Activated CD8-positive, alpha-beta memory T cell treated with anti-CD3 and anti-CD28 coated beads, Interleukin-2, amount 10 ng/mL, durations not matched to agents 7 days and 5 days (primary cell): ENCODE results near the gene AGBL4. TPM values are rescaled to one million over a fixed set of nuclear protein-coding genes. Genes with fewer than 3 reads are reported as not detected.
"Not testable (repeated sequence)": the region's sequence is repeated elsewhere in the genome, so short reads cannot be mapped to it uniquely, and the experiment has no call there.

ENCODE experiments used
- ATAC-seq: fragments of 150-1000 bp; cut with Tn5 transposase; one replicate; pipeline ENCODE4 v1.10.0; 2021; ENCODE audit warnings: moderate library complexity
- CTCF ChIA-PET: fragments of 350-600 bp; sonication (Branson Sonifier 250); formaldehyde crosslinking; loops from one replicate; lab custom pipeline; 2021; ENCODE audit warnings: antibody characterized with exemption; lab: Charles Lee
- DNase-seq: peaks from one replicate; pipeline ENCODE4 v3.0.0-alpha.2; 2020
- H3K27ac Mint-ChIP-seq: one replicate; pipeline ENCODE4 v1.8.0; 2021; ENCODE audit warnings: mild to moderate bottlenecking, mixed read lengths
- H3K27me3 Mint-ChIP-seq: one replicate; pipeline ENCODE4 v1.8.0; 2021; ENCODE audit warnings: mixed read lengths
- H3K36me3 Mint-ChIP-seq: one replicate; pipeline ENCODE4 v1.8.0; 2021; ENCODE audit warnings: mild to moderate bottlenecking, mixed read lengths
- H3K4me1 Mint-ChIP-seq: one replicate; pipeline ENCODE4 v1.8.0; 2021; ENCODE audit warnings: mixed read lengths
- H3K4me3 Mint-ChIP-seq: one replicate; pipeline ENCODE4 v1.8.0; 2021; ENCODE audit warnings: mild to moderate bottlenecking, moderate library complexity, mixed read lengths
- H3K9me3 Mint-ChIP-seq: one replicate; pipeline ENCODE4 v1.8.0; 2022; ENCODE audit warnings: low read depth, mixed read lengths
- total RNA-seq, 2 experiments: library from RNA; stranded (reverse); gene quantifications; one replicate each; pipeline ENCODE4 v1.2.3, GENCODE V29; 2021

The AGBL4 gene
- total RNA-seq, 2 experiments from 2014 or later: not detected

- no peak for DNase-seq
- CTCF ChIA-PET: no interaction called here
- H3K9me3 Mint-ChIP-seq: peaks cover 23% of the 10 kb centered on the region
- no peak for ATAC-seq
- peaks cover 2% of the 10 kb centered on the region for H3K36me3 Mint-ChIP-seq
- H3K4me3 Mint-ChIP-seq: no peak overlapping the region
- H3K4me1 Mint-ChIP-seq: no peaks in the 10 kb centered on the region
- no peak overlapping the region for H3K27ac Mint-ChIP-seq
- H3K27me3 Mint-ChIP-seq: no peaks in the 10 kb centered on the region
Observed at GRCh38 chr1:49842596-49842995, 181.2 kb downstream of the AGBL4 start.

GRCh38 chr1:49841767-49842166 lies 182.0 kb downstream of the AGBL4 start:
- ATAC-seq: no peak
- H3K4me3 Mint-ChIP-seq: no peak overlapping the region
- no peak for DNase-seq
- CTCF ChIA-PET: no interaction called here
- H3K9me3 Mint-ChIP-seq: peaks cover 21% of the 10 kb centered on the region
- no peaks in the 10 kb centered on the region for H3K27me3 Mint-ChIP-seq
- H3K27ac Mint-ChIP-seq: no peak overlapping the region
- no peaks in the 10 kb centered on the region for H3K4me1 Mint-ChIP-seq
- H3K36me3 Mint-ChIP-seq: peaks cover 2% of the 10 kb centered on the region

DNA sequence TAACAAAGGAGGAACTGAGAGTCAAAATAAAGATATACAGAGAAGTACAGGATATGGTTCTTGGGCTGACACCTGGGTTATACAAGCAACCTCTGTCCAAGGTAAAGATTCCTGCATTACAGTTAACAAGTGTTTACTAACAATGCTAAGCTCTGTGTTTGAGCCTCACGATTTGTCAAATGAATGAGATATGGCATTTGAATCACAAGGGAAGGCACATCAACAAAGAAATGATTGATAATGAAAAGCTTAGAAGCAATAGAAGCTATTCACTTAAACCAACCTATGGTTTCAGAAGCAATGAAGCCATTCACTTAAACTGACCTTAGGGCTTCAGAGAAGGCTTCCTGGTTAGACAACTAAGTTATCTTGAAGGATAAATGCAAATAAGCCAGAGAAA lies 199.5 kb downstream of the AGBL4 start:
- H3K9me3 Mint-ChIP-seq: peaks cover 9% of the 10 kb centered on the region
- no peak for ATAC-seq
- CTCF ChIA-PET: no interaction called here
- no peaks in the 10 kb centered on the region for H3K36me3 Mint-ChIP-seq
- H3K27me3 Mint-ChIP-seq: no peaks in the 10 kb centered on the region
- no peak overlapping the region for H3K27ac Mint-ChIP-seq
- no peak for DNase-seq
- no peak overlapping the region for H3K4me3 Mint-ChIP-seq
- no peaks in the 10 kb centered on the region for H3K4me1 Mint-ChIP-seq

DNA sequence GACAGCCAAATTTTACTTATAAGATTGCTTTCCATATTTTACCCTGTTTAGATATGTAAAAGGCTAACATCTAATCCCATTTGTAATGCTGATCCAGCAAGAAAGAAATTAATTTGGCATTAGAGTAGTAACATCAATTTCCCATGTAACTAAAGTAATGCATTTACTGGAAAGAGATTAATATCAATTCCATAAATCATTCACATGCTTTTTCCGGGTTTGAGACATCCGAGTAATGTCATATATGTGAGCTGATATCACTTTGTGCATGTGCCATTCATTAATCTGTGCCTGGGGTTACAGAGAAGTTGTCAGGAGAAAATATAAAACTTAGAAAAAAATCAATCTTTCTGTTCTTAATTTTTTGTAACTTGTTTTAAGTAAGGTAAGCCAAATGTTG lies 206.1 kb downstream of the AGBL4 start:
- H3K27me3 Mint-ChIP-seq: no peaks in the 10 kb centered on the region
- H3K4me1 Mint-ChIP-seq: no peaks in the 10 kb centered on the region
- no peak for ATAC-seq
- no peak overlapping the region for H3K4me3 Mint-ChIP-seq
- CTCF ChIA-PET: no interaction called here
- peaks cover 2% of the 10 kb centered on the region for H3K9me3 Mint-ChIP-seq
- no peak for DNase-seq
- no peaks in the 10 kb centered on the region for H3K36me3 Mint-ChIP-seq
- H3K27ac Mint-ChIP-seq: no peak overlapping the region

GRCh38 chr1:49787013-49787412 lies 236.7 kb downstream of the AGBL4 start:
- ATAC-seq, DNase-seq, H3K36me3 Mint-ChIP-seq, H3K27ac Mint-ChIP-seq, H3K4me1 Mint-ChIP-seq, CTCF ChIA-PET, H3K9me3 Mint-ChIP-seq, H3K27me3 Mint-ChIP-seq, H3K4me3 Mint-ChIP-seq: not testable (repeated sequence)

- DNase-seq (no peak), ATAC-seq (no peak)
- H3K4me1 Mint-ChIP-seq: no peaks in the 10 kb centered on the region
- H3K27me3 Mint-ChIP-seq: no peaks in the 10 kb centered on the region
- CTCF ChIA-PET: no interaction called here
- peaks cover 7% of the 10 kb centered on the region for H3K9me3 Mint-ChIP-seq
- H3K36me3 Mint-ChIP-seq: no peaks in the 10 kb centered on the region
- H3K27ac Mint-ChIP-seq: no peak overlapping the region
- H3K4me3 Mint-ChIP-seq: no peak overlapping the region
Observed at GRCh38 chr1:49765034-49765433, 258.7 kb downstream of the AGBL4 start.

DNA sequence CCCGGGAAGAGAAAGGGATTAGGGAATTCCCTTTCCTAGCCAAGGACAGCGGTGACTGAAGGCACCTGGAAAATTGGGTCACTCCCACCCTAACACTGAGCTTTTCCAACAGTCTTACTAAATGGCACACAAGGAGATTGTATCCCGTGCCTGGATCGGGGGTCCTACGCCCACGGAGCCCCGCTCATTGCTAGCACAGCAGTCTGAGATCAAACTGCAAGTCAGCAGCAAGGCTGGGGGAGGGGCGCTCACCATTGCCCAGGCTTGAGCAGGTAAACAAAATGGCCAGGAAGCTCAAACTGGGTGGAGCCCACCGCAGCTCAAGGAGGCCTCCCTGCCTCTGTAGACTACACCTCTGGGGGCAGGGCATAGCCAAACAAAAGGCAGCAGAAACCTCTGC lies 285.6 kb downstream of the AGBL4 start:
- H3K27me3 Mint-ChIP-seq, H3K4me1 Mint-ChIP-seq, H3K36me3 Mint-ChIP-seq, H3K4me3 Mint-ChIP-seq, ATAC-seq, CTCF ChIA-PET, DNase-seq, H3K27ac Mint-ChIP-seq: not testable (repeated sequence)
- H3K9me3 Mint-ChIP-seq: peaks cover 12% of the 10 kb centered on the region

- H3K9me3 Mint-ChIP-seq: peaks cover 6% of the 10 kb centered on the region
- no peak overlapping the region for H3K4me3 Mint-ChIP-seq
- CTCF ChIA-PET: no interaction called here
Observed at GRCh38 chr1:49728377-49728776, 295.4 kb downstream of the AGBL4 start.

GRCh38 chr1:49723662-49724061 lies 300.1 kb downstream of the AGBL4 start:
- peaks cover 5% of the 10 kb centered on the region for H3K9me3 Mint-ChIP-seq
- ATAC-seq (no peak), DNase-seq (no peak)
- H3K4me1 Mint-ChIP-seq: no peaks in the 10 kb centered on the region
- H3K27ac Mint-ChIP-seq: no peak overlapping the region
- CTCF ChIA-PET: no interaction called here
- no peak overlapping the region for H3K4me3 Mint-ChIP-seq
- H3K36me3 Mint-ChIP-seq: no peaks in the 10 kb centered on the region
- no peaks in the 10 kb centered on the region for H3K27me3 Mint-ChIP-seq

More at GRCh38 chr1:49728377-49728776, 295.4 kb downstream of the AGBL4 start:
- no peak for ATAC-seq
- Mint-ChIP-seq H3K36me3 (no peaks in the 10 kb centered on the region), H3K27me3 (no peaks in the 10 kb centered on the region), H3K27ac (no peak overlapping the region), H3K4me1 (no peaks in the 10 kb centered on the region)
- no peak for DNase-seq

DNA sequence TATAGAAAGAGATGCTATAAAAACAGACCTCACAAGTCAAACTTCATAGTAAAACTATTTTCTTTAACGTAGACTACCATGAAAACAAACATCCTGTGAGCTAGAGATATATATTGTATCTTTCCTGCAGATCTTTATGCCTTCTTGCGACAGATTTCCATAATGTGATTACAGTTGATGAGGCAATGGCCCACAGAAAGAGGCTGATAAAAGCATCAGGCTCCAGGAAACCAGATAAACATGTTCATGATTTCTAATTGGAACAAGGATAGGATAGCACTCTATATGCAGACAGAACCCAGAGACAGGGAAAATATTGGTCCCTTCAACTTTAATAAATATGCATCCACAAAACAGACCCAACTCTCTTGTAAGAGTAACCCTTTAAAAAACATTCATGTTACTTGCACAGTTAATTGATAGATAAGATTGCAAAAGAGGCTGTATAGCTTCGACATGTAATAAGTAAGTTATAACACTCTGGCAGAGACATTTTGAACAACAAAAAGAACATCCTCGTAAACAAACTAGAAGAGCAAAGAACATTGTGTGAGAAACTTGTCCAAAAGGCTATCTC lies 329.4 kb downstream of the AGBL4 start:
- Mint-ChIP-seq H3K4me1 (no peaks in the 10 kb centered on the region), H3K27ac (no peak overlapping the region), H3K9me3 (peaks cover 8% of the 10 kb centered on the region), H3K4me3 (no peak overlapping the region), H3K36me3 (no peaks in the 10 kb centered on the region), H3K27me3 (no peaks in the 10 kb centered on the region)
- ATAC-seq (no peak), DNase-seq (no peak)
- CTCF ChIA-PET: no interaction called here

DNA sequence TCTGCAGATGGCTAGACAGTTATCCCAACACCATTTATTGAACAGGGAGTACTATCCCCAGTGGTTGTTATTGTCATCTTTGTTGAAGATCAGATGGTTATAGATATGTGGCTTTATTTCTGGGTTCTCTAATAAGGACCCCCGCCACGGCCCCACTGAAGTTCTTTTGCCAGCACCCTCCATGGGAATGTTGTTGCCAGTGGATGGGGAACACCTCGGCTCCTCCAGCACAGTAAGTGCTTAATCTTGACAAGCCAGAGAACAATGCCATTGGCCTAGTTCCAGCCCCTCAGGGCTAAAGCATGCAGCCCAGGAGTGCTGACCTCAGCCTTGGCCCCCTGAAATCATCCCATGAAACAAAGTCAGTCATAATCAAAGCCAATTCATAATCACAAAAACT lies 337.6 kb downstream of the AGBL4 start:
- Mint-ChIP-seq H3K27ac (no peak overlapping the region), H3K27me3 (no peaks in the 10 kb centered on the region), H3K4me1 (no peaks in the 10 kb centered on the region), H3K36me3 (no peaks in the 10 kb centered on the region), H3K9me3 (peaks cover 9% of the 10 kb centered on the region), H3K4me3 (no peak overlapping the region)
- no peak for ATAC-seq
- CTCF ChIA-PET: no interaction called here
- DNase-seq: no peak

DNA sequence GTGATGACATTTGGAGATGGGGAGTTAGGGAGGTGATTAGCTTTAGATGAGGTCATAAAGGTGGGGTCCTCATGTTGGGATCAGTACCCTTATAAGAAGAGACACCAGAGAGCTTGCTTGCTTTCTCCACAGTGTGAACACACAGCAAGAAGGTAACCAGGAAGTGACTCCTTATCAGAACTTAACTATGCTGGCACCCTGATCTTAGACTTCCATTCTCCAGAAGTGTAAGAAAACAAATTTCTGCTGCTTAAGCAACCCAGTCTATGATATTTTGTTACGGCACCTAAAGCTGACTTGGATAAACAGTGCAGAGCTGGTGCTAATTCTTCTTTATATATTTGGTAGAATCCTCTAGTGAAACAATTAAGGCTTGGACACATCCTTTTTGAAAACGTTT lies 346.0 kb downstream of the AGBL4 start:
- ATAC-seq (no peak), DNase-seq (no peak)
- Mint-ChIP-seq H3K27me3 (no peaks in the 10 kb centered on the region), H3K9me3 (peaks cover 2% of the 10 kb centered on the region), H3K27ac (no peak overlapping the region), H3K4me3 (no peak overlapping the region), H3K36me3 (no peaks in the 10 kb centered on the region), H3K4me1 (no peaks in the 10 kb centered on the region)
- CTCF ChIA-PET: no interaction called here

GRCh38 chr1:49651136-49651535 lies 372.6 kb downstream of the AGBL4 start:
- DNase-seq: no peak
- Mint-ChIP-seq H3K4me1 (no peaks in the 10 kb centered on the region), H3K27me3 (no peaks in the 10 kb centered on the region), H3K27ac (no peak overlapping the region), H3K4me3 (no peak overlapping the region), H3K9me3 (peaks cover 5% of the 10 kb centered on the region), H3K36me3 (no peaks in the 10 kb centered on the region)
- no peak for ATAC-seq
- CTCF ChIA-PET: no interaction called here

DNA sequence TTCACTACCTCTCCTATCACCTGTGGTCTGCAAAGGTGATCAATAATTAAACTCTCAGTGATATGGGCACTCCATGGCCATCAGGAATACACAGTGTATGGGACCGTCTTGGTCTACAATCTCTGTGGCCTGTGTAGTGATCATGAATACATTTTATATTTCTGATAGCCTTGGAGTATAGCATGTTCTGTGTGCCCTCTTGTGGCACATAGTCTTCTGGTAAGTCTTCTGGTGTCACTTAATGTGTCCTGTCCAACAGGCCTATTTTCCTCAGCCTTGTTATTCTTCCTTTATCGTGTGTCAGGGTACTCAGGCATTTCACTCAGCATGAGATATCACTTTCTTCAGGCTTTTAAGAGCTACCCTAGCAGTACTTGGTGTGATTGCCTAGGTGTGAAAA lies 393.6 kb downstream of the AGBL4 start:
- DNase-seq (no peak), ATAC-seq (no peak)
- Mint-ChIP-seq H3K9me3 (no peaks in the 10 kb centered on the region), H3K27ac (no peak overlapping the region), H3K36me3 (no peaks in the 10 kb centered on the region), H3K4me1 (no peaks in the 10 kb centered on the region), H3K4me3 (no peak overlapping the region), H3K27me3 (no peaks in the 10 kb centered on the region)
- CTCF ChIA-PET: no interaction called here

DNA sequence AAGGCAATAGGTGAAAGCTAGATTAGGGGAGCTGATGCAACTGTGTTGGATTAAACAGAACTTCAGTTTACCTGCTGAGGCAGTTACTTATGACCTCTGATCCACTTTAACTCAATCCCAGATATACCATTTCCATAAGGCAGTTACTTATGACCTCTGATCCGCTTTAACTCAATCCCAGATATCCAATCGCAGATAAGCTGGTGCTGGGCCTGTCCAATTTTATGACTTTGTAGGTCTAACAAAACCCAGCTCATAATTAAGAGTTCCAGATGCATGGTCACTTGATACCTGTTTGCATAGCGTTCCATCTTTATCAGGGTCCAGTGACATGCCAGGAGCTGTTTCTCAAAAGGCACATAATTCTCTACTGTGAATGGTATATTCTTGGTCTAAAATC lies 396.0 kb downstream of the AGBL4 start:
- no peak overlapping the region for H3K4me3 Mint-ChIP-seq
- CTCF ChIA-PET: no interaction called here
- H3K27me3 Mint-ChIP-seq: no peaks in the 10 kb centered on the region

More for the DNA sequence above, 396.0 kb downstream of the AGBL4 start:
- Mint-ChIP-seq H3K4me1 (no peaks in the 10 kb centered on the region), H3K27ac (no peak overlapping the region), H3K9me3 (peaks cover under 1% of the 10 kb centered on the region), H3K36me3 (no peaks in the 10 kb centered on the region)
- DNase-seq (no peak), ATAC-seq (no peak)
